Measurements from ENCODE around the gene PNP.
"Not testable (repeated sequence)": the region's sequence is repeated elsewhere in the genome, so short reads cannot be mapped to it uniquely, and the experiment has no call there.

Gene PNP

DNA sequence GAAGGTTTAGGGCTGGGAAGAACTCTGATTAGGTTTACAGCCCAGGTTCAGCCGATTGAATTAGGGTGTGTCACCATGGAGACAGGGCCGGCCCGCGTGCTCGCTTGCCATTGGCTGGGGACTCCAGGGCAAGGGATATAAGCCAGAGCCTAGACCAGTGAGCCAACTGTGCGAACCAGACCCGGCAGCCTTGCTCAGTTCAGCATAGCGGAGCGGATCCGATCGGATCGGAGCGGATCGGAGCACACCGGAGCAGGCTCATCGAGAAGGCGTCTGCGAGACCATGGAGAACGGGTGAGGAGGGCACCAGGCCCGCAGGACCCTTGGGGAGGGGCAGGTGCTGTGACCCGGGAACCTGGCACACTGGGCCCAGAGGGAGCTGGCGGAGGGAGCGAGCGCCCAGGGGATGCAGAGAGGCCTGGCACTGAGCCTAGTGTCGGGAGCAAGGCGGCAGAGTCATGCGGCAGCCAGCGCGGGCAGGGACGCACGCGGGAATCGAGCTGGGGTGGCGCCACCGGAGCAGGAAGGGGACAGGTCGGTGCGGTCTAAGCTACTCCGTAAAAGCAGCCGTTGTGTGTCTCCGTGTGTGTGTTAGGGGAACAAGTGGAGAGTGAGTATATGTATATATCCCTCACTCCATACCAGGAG, at the start of gene PNP:
TSS of gene PNP (plus strand) at position 165 of the 648 bp plus-strand sequence. CDS start at position 284, 119 bp downstream.
- peak; percentile 96 for DNase-seq

DNA sequence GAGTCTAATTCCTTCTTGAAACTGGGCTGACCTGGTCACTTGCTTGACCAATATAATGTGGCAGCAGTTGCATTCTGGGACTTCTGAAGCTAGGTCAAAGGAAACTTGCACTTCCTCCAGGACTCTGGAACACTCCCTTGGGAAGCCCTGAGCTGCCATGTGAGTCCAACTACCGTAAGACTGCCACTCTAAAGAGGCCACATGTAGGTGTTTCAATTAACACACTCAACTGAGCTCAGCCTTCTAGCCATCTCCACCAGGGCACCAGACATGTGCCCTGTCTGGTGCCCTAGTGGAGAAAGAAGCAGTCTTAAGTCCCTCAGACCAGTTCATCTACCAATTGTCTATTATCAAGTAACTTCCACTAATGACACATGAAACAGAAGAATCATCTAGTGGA, 49.8 kb upstream of the PNP start:
- DNase-seq: no peak

DNA sequence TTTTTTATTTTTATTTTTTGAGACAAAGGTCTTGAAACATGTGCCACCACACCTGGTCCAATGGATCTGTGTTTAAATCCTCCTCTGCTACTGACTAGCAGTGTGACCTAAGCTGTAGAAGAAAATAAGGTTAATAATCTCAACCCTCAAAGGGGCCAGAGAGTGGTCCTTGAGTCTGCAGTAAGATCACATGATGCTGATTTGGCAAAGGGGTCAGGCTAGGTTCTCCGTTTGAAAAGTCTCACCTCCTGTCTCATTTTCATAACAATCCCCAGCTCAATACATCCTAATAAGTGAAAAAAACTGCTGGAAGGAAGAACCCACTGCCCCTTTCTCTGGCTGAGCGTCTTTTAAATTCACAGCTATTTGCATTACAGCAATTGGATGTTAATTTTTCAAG, 47.9 kb upstream of the PNP start:
- no peak for DNase-seq

DNA sequence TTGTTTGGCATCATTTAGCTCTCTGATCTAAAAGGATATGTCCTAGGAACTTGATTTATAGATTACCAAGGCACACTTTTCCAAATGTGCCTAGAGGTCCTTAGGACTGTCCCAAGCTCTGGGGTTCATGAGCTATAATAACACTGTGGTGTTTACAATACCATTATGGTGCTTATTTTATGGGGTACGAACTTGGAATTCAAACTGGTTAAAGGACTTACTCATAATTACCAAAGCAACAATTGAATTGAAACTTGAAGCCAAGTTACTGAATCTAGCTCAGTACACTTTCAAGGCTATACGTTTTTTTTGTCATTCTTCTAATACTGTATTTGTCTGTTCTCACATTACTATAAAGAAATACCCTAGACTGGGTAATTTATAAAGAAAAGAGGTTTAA, 46.3 kb upstream of the PNP start:
- DNase-seq: no peak

GRCh38 chr14:20424851-20425250, 44.4 kb upstream of the PNP start:
- DNase-seq: no peak

- DNase-seq: peak; percentile 60
Observed at GRCh38 chr14:20427231-20428009, 41.8 kb upstream of the PNP start.

- DNase-seq: no peak
Observed at GRCh38 chr14:20428010-20428365, 41.2 kb upstream of the PNP start.

- no peak for DNase-seq
Observed at GRCh38 chr14:20428802-20429201, 40.4 kb upstream of the PNP start.

- no peak for DNase-seq
Observed at GRCh38 chr14:20429801-20430669, 39.2 kb upstream of the PNP start.

DNA sequence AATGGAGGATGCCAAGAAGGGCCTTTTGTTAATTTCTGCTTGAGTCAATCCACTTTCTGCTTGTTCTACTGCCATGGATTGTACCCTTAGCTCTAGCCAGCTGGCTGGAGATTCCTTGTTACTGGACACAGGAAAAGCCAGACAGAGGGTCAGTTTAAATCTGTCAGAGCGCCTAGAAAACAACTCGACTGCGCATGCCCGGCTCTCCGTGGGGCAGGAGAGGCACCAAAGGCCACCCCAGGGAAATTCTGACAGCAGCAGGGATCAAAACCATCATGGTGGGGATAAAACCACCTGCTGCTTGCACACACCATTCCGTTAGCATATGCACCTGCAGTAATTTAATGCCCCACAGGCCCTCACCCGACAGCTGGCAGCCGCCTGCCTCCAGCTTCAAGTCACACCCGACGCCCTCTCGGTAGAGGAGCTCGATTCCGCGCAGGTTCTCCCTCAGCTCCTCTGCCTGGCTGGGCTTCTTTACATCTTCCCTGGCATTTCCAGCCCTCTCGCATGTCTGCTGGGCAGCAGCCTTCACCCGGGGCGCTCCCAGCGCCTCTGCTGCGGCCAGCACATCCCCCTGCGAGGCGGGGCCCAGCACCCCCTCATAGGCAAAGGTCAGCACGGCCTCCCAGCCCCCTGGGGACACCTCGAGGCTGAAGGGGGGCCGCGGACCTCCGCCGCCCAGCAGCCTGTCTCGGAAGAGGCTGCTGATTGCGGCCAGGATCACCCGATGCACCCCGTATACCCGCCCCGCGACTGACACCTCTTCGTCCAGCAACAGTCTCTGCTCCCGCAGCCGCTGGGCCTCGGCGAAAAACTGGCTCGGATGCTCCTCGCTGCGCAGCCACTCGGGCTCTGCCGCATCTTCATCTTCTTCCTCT, 34.3 kb upstream of the PNP start:
- no peak for DNase-seq

GRCh38 chr14:20435582-20436362, 33.4 kb upstream of the PNP start, which contains the start of gene KLHL33:
Gene KLHL33 (minus strand): TSS chr14:20436166. CDS start chr14:20435811, 355 bp downstream.
- DNase-seq: no peak

GRCh38 chr14:20436363-20436755, 32.8 kb upstream of the PNP start:
- DNase-seq: no peak

GRCh38 chr14:20438664-20439063, 30.5 kb upstream of the PNP start:
- no peak for DNase-seq

DNA sequence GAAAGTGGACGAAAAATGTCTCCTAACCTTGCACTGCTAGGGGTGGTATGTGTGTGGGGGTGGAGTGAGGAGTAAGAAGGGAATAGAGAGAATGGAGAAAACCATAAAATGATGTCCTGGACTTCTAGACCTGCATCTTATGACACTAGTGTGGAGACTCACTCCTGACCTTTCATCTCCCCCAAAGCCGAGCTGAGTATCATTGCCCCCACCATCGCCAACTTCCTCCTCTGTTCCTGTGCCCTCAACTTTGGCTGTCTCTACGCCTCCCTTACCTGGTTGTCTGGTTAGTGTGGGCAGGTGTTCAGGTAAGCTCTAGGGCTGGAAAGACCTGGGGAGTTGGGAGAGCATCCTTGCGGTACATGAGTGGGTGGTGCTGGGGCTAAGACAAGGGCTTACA, 28.7 kb upstream of the PNP start:
- no peak for DNase-seq

DNA sequence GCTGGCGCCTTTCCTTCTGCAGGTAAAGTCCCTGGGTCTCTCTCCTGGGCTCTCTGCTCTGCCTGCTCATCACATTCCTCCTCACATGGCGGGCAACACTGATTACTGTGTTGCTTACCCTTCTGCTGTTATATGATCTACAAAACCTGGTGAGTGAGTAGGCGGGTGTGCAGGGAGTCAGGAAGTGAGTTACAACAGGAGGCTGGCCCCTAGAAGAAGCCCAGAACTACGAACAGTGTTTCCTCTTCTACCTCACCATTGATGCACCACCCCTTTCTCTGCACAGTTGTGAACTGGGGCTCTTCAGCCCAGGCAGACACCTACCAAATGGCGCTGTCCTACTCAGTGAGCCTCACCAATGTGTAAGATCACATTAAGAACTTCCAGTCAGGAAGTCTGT, 28.3 kb upstream of the PNP start:
- DNase-seq: no peak

GRCh38 chr14:20441461-20441860, 27.7 kb upstream of the PNP start:
- no peak for DNase-seq

DNA sequence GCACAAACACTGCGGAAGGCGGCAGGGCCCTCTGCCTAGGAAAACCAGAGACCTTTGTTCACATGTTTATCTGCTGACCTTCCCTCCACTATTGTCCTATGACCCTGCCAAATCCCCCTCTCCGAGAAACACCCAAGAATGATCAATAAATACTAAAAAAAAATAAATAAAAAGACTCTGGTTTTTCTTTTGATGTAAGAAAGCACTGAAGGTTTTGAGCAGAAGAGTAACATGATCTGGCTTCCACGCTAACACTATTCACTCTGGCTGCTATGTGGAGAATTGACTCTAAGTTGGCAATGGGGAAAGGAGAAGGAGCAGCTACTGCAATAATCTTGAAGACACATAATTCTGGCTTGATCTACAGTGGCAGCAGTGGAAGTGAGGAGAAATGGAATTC, 25.6 kb upstream of the PNP start:
- DNase-seq: not testable (repeated sequence)

GRCh38 chr14:20446889-20447288, 22.3 kb upstream of the PNP start:
- no peak for DNase-seq

DNA sequence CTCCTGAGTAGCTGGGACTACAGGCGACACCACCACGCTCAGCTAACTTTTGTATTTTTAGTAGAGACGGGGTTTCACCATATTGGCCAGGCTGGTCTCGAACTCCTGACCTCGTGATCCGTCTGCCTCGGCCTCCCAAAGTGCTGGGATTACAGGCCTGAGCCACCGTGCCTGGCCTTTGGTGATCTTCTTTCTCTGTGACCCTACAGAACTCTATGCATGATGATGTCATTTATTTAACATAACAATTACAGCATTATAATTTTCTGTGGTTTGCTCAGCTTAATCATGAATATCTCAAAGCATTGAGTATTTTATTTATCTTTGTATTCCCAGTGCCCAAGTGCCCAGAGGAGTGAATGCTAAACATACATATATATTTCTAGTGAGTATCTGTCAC, 16.4 kb upstream of the PNP start:
- not testable (repeated sequence) for DNase-seq

DNA sequence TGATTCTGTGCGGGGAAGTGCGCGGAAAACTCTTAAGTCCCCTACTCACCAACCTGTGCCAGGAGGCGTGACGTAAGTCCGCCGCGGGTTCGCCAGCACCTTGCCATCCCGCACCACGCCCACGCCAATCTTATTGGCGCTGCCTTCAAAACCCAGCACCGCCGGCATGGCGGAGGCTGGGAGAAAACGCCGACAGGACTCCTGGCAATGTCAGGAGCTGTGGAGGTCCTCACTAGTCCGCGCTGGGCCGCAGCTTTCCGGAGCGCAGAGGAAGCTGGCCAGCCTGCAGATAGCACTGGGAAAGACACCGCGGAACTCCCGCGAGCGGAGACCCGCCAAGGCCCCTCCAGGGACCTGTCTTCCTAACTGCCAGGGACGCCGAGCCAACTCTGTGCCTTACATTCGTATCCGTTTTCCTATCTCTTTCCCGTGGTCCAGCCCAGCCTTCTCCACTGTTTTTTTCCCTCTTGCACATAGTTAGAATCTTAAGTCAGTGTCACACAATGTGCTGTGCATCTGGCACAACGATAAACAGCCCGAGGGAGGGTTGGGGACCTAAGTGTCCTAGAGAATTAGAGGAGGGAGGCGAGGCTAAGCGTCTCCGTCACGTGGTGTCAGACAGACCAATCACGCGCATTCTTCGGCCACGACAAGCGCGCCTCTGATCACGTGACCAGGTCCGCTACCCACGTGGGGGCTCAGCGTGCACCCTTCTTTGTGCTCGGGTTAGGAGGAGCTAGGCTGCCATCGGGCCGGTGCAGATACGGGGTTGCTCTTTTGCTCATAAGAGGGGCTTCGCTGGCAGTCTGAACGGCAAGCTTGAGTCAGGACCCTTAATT, 14.5 kb upstream of the PNP start, which contains the start of the genes APEX1 and OSGEP:
TSS of gene APEX1 (plus strand) at position 711 of the 839 bp plus-strand sequence. CDS start 420 bp downstream, outside the sequence.
TSS of gene OSGEP (minus strand) at position 297 of the 839 bp plus-strand sequence. CDS start at position 168, 129 bp downstream.
- DNase-seq: peak; percentile 99

Data from islet precursor cell (in vitro differentiated cells).